NAMALWA (cell line): ENCODE data around the gene PTGER1.
A peak's percentile ranks its signal among the peaks of the same experiment; 100 is the strongest.
"Not testable (repeated sequence)": the region's sequence is repeated elsewhere in the genome, so short reads cannot be mapped to it uniquely, and the experiment has no call there.

Source experiments
- DNase-seq: peaks from one replicate; pipeline ENCODE4 v3.0.0-alpha.2; 2015; ENCODE audit warnings: low spot score

PTGER1 gene

DNA sequence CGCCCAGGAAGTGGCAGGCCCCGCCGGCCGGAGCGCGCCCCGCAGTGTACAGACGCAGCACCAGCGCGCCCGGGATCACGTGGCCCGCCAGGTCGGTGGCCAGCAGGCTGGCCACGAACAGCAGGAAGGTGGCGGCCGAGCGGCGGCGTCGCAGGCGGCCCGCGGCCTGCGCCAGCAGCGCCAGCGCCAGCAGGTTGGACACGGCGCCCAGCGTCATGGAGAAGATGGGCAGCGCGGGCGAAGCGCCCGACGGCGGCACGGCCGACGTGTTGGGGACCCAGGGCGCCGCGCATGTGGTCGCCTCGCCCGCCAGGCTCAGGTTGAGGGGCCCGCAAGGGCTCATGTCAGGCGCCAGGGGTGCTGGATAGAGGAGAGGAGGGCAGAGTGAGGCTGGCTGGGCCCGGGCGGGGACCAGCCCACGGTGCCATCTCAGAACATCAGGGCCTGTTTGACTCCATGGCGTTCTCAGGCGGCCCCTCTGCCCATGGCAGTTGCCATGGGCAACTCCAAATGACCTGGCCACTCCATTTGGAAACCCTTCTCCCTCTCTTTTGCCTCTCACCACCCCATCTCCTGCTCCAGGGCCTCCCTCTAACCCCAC, 1.1 kb downstream of the PTGER1 start:
- DNase-seq, result no peak

DNA sequence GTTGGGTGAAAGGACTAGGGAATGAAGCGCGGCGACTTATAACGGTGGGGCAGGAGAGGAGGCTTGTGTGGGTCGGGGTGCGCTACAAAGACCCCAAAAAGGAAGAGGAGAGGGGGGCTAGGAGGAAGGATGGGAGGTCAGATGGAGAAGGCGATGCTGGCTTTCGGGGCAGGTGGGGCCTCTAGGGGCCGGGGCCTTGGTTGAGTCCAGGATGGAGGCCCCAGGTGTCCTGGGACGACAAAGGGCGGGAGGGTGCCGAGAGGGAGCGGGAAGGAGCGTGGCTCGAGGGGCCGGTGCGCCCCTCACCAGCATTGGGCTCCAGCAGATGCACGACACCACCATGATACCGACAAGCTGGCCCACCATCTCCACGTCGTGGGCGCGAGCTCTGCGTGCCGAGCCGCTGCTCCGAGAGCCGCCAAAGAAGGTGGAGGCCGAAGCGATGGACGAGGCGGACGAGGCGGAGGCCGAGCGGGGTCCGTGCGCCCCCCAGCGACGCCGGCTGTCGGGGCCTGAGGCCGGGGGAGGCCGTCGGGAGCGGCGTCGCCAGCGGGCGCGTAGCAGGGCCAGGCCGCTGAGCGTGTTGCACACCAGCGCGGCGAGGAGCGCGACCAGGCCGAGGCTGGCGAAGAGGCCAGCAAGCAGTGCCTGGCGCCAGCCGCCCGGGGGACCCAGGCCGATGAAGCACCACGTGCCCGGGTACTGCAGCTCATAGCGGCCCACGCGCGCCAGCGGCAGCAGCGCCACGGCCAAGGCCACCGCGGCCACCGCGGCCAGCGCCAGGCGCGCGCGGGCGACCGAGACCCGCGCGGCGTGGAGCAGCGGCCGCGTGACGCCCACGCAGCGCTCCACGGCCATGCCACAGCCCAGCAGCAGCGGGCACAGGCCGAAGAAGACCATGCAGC, 1.8 kb downstream of the PTGER1 start:
- no peak for DNase-seq

DNA sequence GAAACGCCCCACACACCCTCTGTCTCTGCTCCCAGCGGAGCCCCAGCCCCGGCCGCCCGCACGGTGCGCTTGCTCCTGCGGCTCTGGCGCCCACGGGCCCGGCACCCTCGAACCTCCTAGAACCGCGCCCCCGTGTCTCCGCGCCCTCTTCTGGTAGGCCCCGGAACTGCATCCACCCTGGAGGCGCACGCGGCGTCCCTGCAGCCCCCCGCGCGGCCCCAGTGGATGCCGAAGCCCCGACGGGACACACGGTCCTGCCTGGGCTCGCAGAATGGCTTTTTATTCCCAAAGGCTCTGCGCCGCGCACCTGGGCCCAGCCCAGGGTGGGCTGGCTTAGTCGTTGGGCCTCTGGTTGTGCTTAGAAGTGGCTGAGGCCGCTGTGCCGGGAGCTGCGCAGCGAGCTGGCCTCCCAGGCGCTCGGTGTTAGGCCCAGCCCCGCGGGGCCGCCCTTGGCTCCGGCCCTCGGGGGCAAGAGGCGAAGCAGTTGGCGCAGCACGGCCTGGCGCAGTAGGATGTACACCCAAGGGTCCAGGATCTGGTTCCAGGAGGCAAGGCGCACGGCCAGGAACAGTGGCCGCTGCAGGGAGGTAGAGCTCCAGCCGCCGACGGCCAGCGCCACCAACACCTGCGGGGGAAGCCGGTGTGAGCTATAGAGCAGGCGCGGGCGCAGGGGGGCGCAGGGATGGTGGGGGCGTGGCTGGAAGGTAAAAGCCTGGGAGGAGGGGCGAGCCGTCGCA, 2.8 kb downstream of the PTGER1 start:
- DNase-seq, result peak; percentile 72

DNA sequence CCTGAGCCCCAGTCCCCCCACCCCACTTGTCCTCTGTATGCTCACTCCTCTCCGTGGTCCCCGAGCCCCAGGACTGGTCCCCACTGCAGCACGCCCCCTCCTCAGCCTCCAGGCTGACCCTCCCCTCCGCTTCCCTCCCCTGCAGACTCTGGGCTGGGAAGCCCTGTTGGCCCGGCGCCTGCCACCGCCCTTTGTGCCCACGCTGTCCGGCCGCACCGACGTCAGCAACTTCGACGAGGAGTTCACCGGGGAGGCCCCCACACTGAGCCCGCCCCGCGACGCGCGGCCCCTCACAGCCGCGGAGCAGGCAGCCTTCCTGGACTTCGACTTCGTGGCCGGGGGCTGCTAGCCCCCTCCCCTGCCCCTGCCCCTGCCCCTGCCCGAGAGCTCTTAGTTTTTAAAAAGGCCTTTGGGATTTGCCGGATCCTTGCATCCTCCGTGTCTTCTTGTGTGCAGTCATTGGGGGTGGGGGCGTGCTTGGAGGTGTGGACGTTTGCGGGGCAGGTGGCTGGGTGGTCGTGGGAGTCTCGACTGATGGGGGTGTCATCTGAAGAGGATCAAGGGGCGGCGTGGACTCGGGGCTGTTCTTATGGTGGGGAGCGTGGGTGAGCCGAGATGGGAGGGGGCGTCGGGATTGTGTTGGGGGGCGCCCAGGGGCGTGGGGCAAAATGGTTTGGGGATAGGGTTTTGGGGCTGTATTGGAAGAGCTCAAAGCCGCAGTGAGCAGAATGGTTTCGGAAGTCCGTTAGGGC, 3.5 kb downstream of the PTGER1 start:
- DNase-seq, result no peak

DNA sequence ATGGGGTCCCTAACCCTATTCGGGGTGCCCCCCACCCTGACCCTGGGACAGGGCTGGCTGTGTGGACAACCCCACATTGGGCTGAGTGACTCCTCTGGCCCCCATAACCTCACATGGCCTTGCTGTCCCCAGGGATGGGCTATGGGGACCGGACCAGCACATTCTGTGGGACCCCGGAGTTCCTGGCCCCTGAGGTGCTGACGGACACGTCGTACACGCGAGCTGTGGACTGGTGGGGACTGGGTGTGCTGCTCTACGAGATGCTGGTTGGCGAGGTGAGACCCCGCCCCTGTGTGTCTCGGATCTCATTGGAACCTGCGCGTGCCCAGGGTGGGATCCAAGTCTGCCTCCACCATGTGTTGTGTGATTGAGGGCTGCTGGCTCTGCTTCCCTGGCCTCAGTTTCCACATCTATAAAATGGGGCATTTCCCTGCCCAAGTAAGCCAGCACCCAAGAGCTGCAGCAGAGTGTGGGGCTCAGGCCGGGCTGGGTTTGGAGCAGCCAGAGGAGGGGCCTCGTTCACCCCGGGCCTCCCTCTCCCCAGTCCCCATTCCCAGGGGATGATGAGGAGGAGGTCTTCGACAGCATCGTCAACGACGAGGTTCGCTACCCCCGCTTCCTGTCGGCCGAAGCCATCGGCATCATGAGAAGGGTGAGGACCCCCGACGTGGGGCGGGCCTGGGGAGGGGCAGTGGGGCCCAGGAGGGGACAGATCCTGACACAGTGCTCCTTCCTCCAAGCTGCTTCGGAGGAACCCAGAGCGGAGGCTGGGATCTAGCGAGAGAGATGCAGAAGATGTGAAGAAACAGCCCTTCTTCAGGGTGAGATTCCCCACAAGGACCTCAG, 4.9 kb downstream of the PTGER1 start:
- no peak for DNase-seq

DNA sequence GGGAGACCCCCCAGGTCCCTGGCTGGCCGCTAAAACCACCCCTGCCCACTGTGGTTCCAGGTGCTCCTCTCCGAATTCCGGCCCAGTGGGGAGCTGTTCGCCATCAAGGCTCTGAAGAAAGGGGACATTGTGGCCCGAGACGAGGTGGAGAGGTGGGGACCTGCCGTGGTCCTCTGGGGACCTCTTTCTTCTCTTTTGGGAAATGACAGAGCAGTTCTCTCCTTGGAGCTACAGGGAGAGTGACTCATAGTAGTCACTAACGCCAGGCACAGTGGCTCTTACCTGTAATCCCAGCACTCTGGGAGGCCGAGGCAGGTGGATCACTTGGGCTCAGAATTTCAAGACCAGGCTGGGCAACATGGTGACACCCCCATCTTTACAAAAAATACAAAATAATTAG, 7.3 kb downstream of the PTGER1 start:
- no peak for DNase-seq

DNA sequence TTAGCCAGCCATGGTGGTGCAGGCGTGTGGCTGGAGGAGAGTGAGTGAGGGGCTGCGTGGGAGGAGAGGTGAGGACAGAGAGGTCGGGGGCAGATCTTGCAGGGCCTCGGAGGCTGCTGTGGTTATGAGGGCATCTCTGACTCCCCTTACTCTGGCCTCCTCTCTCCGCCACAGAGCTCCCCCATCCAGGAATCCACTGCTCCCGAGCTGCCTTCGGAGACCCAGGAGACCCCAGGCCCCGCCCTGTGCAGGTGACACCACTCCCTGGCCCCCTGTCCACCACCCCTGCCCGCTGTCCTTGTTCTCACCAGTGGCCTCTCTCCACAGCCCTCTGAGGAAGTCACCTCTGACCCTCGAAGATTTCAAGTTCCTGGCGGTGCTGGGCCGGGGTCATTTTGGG, 7.8 kb downstream of the PTGER1 start:
- no peak for DNase-seq

DNA sequence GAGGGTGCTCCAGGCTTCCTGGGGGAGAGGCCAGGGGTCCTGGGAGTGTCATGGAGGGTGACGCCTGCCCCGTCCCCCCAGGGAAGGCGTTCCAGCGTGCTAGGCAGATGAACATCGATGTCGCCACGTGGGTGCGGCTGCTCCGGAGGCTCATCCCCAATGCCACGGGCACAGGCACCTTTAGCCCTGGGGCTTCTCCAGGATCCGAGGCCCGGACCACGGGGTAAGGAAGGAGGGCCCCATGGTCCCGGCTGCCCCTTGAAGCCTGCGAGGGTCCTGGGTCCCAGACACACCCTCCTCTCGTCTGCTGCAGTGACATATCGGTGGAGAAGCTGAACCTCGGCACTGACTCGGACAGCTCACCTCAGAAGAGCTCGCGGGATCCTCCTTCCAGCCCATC, 11.4 kb downstream of the PTGER1 start:
- no peak for DNase-seq

DNA sequence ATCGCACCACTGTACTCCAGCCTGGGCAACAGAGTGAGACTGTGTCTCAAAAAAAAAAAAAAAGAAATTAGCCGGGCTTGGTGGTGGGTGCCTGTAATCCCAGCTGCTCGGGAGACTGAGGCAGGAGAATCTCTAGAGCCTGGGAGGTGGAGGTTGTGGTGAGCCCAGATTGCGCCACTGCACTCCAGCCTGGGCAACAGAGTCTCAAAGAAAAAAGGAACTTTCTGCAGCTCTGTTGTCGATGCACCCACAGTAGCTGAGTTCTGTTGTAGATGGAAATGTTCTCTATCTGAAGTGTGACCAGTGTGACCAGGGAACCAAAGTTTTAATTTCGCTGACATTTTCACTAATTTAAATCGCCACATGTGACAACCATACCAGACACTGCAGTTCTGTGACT, 12.8 kb downstream of the PTGER1 start:
- not testable (repeated sequence) for DNase-seq

DNA sequence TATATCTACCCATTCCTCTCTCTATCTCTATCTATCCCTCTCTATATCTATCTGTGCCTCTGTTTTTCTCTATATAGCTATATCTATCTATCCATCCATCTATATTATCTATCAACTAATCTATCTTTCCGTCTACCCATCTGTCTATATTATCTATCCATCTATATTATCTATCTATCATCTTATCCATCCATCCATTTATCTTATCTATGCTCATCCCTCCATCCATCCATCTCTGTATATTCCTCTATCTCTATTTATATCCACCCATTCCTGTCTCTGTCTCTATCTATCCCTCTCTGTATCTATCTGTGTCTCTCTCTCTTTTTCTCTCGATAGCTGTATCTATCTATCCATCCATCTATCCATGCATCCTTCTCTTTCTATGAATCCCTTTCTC, 14.2 kb downstream of the PTGER1 start:
- DNase-seq, result no peak

DNA sequence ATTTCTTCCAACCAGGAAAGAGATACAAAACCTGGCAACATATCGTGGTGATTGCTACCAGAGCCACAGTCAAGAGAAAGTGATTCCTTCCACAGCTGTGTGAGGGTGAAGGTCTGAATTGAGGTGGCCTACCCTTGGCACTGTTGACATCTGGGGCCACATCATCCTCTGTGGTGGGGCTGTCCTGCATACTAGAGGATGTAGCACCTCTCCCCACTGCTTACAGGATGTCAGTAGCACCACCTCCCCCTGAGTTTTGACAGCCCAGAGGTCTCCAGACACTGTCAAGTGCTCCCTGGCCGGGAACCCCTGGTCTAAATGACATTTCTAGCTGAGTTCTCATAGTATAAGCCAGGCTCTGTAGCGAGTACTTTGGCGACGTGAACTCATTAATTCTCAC, 15.5 kb downstream of the PTGER1 start:
- DNase-seq, result no peak

DNA sequence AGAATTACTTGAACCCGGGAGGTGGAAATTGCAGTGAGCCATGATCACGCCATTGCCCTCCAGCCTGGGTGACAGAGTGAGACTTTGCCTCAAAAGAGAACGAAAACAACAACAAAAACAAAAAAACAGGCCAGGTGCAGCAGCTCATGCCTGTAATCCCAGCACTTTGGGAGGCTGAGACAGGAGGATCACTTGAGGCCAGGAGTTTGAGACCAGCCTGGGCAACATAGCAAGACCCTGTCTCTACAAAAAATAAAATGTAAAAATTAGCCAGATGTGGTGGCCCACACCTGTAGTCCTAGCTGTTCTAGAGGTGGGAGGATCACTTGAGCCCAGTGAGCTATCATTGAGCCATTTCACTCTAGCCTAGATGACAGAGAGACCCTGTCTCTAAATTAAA, 22.9 kb downstream of the PTGER1 start:
- not testable (repeated sequence) for DNase-seq

DNA sequence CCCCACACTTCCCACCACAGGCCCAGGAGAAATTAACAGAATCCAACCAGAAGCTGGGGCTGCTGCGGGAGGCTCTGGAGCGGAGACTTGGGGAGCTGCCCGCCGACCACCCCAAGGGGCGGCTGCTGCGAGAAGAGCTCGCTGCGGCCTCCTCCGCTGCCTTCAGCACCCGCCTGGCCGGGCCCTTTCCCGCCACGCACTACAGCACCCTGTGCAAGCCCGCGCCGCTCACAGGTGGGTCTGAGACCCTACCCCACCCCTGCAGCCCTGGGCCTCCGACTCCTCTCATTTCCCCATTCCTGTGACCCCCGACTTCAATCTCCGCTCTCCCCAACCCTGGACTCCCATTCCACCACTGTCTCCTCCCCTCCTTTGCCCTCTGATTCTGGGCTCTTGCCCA, 24.3 kb downstream of the PTGER1 start:
- DNase-seq, result no peak

DNA sequence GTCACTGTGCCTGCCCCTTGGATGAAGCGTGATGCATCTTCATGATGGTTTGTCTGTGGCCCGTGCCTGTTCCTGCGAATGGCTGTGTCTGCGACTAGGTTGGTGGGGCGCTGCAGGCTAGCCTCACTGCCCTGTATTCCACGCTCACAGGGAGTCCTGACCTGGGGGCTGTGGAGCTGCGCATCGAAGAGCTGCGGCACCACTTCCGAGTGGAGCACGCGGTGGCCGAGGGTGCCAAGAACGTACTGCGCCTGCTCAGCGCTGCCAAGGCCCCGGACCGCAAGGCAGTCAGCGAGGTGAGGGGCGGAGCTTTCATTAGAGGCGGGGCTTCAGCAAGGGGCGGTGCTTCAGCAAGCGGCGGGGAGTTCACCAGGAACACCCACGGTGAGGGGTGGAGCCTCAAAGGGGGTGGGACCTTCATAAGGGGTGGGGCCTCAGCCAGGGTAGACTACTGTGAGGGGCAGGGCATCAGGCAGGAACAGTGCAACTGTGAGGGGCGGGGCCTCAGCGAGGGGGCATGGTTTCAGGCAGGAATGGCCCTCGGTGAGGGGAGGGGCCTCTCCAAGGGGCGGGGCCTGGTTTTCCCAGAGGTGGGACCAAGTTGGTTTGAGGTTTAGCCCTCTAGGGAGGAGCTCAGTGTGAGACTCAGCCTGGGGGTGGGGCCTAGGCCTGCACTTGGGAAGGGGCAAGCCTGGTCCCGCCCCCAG, 24.8 kb downstream of the PTGER1 start:
- peak; percentile 96 for DNase-seq

DNA sequence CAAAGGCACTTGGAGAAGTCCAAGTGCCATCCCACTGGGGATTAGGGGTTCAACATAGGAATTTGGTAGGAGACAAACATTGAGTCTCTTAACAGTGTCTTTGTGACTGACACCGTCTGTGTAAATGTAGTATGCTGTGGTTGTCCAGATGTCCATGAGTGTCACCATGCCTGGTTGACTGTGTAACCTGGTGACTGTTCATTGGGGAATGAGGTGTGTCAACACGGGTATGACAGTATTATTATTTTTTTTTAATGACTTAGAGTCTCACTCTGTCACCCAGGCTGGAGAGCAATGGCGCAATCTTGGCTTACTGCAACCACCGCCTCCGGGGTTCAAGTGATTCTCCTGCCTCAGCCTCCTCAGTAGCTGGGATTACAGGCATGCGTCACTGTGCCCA, 25.8 kb downstream of the PTGER1 start:
- no peak for DNase-seq

DNA sequence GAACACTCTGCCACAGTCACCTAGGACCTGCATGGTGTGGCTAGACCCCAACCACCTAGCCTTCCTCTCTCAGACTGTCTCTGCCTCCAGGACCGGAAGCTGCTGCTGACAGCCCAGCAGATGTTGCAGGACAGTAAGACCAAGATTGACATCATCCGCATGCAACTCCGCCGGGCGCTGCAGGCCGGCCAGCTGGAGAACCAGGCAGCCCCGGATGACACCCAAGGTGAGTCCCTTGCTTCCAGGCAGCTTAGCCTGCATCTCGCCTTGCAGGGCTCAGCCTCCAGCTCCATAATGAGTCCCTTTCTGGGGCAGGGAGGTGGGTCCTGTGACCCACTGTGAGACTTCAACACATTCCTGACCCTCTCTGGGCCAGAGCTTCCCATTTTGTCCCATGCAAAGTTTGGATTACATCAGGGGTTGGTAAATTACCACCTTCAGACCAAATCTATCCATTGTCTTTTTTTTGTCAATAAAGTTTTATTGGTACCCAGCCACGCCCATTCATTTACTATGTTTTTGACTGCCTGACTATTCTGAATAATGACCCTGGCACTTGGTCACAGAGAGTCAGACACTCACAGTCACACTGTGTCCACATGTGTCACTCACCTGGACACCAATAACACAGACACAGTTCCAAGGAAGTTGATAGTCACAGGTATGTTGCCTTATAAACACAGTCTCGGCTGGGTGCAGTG, 28.7 kb downstream of the PTGER1 start:
- no peak for DNase-seq

DNA sequence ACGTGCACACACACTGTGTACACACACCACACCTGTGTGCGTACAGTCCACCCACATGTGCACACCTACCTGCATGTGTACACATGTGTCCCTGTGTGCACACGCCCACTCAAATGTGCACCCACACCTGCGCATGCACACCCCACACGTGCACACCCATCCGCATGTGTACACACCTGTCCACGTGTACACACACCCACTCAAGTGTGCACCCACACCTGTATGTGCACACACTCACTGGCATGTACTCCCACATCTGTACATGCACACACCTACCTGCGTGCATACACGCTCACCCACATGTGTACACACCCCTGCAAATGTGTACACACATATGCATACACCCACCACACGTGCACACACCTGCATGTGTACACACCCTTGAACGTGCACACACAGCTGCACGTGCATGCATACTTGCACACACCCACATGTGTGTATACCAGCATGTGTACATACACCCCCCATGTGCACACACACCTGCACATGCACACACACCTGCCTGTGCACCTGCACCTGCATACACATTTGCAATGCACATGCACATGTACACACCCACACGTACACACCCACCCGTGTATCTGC, 31.4 kb downstream of the PTGER1 start:
- DNase-seq, result no peak

DNA sequence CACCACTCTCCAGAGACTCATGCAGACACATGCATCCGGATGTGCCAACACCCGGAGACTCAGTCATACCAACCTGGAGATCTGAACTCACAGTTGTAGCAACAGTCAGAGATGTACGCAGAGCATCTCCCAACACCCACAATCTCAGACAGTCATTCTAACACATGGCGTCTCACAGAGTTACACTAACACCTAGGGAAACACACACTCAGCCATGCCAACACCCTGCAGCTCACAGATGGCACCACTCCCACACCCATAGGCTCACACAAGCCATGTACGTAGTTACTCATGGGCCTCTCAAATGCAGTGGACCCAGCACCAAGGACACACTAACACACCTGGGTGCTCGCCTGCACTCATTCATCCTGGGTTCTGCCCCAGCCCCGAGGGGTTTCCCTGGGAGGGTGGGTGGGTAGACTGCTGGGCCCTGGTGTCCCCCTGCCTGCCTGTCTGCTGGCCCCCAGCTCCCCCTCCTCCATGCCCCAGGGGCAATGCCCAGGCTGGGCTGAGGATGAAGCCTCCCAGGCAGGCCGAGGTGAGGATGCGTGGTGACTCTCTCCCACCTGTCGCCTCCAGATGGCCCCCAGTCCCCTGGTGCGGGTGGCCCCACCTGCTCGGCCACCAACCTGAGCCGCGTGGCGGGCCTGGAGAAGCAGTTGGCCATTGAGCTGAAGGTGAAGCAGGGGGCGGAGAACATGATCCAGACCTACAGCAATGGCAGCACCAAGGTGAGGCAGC, 32.1 kb downstream of the PTGER1 start:
- no peak for DNase-seq
